Right lobe of liver (tissue), 4 donors: Measurements from ENCODE around the gene MXRA5.

Experiments
- POLR2A ChIP-seq: fragments of 450-650 bp; IDR thresholded peaks from one replicate; pipeline ENCODE4 v1.6.1; 2017; ENCODE audit warnings: antibody characterized with exemption, mild to moderate bottlenecking
- TF ChIP-seq, protein P1 (sequence below), 4 donors: fragments of 200-600 bp in 3 of 4; fragments of 450-650 bp in 1 of 4; IDR thresholded peaks; one replicate each; pipeline versions ENCODE4 v1.5.1 to v1.8.0; 2016 to 2022; ENCODE audit warnings: antibody characterized with exemption in 4 of 4, mild to moderate bottlenecking in 2 of 4
- donor health status: DM: no; HTN: no; CAD: no.
- donor health status: DM: no; HTN: no; CAD: no.
- donor health status: DM: no; HTN: yes; CAD: no.

DNA sequence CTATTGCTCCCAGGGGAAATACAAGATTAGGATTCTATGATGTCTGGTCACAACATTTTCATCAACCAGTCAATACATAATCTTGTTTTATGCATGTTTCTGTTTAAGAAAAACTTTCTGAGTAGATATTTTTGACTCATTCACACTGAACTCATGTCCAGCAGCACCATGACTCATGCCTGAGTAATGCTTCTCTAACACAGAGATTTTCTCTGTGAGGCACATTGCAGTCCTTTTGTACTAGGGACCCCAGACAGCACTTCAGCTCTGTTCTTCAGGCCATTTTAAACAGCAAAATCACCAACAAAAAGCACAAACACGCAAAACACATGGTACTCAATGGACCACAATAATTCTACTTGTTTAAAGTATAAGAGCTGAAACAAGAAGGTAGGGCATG lies 83.6 kb downstream of the MXRA5 start:
- TF ChIP-seq, protein P1, sequence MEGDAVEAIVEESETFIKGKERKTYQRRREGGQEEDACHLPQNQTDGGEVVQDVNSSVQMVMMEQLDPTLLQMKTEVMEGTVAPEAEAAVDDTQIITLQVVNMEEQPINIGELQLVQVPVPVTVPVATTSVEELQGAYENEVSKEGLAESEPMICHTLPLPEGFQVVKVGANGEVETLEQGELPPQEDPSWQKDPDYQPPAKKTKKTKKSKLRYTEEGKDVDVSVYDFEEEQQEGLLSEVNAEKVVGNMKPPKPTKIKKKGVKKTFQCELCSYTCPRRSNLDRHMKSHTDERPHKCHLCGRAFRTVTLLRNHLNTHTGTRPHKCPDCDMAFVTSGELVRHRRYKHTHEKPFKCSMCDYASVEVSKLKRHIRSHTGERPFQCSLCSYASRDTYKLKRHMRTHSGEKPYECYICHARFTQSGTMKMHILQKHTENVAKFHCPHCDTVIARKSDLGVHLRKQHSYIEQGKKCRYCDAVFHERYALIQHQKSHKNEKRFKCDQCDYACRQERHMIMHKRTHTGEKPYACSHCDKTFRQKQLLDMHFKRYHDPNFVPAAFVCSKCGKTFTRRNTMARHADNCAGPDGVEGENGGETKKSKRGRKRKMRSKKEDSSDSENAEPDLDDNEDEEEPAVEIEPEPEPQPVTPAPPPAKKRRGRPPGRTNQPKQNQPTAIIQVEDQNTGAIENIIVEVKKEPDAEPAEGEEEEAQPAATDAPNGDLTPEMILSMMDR (IDR thresholded peaks at IDR 0.05) = no peak
- TF ChIP-seq POLR2A = no peak
